GM19452 (cell line): ENCODE data around the gene PCSK5.
A peak's percentile ranks its signal among the peaks of the same experiment; 100 is the strongest.

Source experiments
- ATAC-seq: cut with Tn5 transposase; IDR thresholded peaks from one replicate; pipeline ENCODE4 v1.9.1; 2021; ENCODE audit not compliant: unreplicated experiment

Gene PCSK5

DNA sequence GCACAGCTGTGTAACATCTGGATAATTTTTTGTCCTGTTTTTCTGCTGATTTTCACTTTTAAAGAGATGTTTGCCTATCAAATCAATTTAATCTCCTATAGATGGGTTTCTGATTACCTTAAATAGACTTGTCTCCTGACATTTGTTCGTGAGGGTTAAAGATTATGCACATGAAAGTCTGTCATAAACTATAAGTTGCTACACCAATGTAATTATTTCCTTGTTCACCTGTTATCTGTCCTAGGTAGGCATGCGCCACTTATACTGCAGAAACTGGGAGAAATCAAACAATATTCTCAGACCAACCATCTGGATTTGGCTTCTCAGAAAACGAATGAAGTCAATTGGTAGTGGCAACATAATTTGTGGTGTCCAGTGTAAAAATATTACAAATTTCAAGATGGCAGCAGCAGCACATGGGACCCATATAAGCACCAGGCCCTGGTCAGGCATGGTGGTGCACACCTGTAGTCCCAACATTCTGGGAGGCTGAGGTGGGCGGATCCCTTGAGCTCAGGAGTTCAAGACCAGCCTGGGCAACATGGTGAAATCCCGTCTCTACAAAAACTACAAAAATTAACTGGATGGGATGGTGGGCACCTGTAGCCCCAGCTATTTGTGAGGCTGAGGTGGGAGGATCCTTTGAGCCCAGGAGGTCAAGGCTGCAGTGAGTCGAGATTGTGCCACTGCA, 483.5 kb downstream of the PCSK5 start:
- no peak for ATAC-seq

DNA sequence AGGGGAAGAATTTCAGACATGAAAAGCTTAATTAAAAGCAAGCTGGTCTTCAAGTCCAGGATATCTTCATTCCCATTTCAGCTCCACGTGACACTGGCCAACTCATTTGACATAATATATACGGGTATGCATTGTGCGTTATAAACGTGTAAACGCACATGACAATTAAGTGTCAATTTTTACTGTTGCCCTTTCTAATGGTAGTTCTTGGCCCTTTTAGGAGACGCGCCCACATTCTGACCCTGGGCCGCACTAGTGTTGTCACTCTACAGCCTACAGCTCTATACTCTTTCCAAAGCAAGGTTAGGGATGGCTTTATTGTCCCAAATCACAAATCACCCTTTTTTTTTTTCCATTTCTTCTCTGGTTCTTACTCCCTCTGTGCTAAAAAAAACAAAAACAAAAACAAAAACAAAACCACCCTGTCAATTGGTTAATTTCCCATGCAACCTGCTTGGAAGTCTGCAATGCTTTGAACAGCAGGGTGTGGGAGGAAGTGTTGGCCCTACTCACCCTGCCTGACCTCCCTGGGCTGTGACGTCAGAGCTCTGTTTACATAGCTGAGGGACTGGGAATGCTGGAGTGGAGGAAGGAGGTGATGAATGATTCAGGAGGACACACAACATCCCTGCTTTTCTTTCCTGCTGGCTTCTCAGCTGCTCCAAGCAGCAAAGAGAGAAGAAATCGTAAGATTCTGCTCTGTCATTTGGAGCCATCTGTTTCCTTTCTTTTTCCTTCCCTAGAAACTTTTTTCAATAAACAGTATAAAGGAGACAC, 484.5 kb downstream of the PCSK5 start:
- ATAC-seq: no peak

DNA sequence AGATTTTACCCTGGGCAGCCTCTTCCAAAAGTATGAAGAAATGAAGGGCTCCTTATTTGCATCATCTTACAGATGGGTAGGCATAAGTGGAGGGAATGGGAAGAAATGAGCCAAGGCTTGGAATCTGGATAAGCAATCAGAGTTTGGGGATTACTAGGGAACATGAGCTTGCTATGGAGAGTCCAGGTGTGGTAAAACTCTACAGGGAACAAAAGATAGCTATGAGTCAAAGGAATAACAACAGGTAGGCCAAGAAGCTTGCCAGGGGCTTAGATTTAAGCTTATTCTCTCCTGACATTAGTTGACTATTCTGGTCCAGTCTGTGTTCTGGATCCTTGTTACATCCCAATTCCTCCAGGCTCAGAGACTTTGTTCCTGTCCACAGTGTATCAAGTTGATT, 487.3 kb downstream of the PCSK5 start:
- no peak for ATAC-seq

DNA sequence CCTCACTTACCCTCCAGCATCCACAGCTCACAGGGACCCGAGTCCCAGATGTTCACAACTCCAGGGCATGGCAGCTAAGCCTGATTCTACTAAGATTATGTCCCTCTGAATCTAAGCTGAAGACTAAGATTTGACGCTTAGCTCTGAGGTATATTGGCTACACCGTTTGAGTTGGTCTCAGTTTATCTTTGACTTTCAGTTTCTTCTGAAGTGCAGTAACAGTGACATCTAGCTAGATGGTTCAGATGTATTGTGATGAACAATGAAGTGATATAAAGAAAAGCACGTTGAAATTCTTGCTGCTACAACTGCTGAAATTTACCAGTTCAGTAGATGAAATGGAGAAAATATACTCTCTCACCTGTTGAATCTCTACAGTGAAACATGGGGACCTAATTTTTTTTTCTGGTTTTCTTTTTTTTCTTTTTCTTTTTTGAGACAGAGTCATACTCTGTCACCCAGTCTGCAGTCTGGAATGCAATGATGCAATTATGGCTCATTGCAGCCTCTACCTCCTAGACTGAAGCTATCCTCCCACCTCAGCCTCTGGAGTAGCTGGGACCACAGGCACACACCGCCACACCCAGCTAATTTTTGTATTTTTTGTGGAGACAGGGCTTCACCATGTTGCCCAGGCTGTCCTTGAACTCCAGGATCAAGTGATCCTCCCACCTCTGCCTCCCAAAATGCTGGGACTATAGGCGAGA, 488.0 kb downstream of the PCSK5 start:
- ATAC-seq: no peak

DNA sequence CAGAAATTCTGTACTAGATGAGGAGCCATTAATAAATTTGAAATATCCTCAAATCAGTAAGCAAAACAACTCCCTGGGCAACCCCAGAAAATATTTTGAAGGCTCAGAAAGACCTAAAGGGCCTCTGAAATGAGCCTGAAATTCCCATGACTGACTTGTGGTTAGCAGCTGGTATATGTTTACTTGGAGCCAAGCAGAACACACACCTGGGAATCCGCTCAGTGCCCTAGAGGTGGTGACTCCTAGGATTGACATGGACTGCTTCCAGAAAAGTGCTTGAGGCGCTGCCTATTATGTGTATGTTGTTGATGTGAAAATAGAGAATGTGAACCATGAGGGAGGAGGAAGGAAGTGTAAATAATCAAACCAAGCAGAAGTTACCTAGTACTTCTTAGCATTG, 489.0 kb downstream of the PCSK5 start:
- ATAC-seq: no peak

DNA sequence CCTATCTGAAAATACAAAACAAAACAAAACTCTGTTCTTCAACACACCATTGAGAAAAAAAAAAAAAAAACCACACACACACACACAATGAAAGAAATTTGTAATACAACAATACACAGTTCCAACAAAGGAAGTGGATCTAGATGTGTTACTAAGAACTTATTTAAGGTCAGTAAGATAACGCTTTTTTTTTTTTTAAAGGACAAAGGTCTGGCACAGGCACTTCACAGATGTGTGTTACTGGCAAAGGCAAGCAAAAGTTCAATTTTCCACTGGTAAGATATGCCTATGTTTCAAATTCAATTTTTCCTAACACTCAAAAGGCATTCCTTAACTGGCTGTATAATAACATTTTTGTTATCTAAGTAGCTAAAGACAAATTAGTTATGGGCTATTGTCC, 500.2 kb downstream of the PCSK5 start:
- no peak for ATAC-seq

DNA sequence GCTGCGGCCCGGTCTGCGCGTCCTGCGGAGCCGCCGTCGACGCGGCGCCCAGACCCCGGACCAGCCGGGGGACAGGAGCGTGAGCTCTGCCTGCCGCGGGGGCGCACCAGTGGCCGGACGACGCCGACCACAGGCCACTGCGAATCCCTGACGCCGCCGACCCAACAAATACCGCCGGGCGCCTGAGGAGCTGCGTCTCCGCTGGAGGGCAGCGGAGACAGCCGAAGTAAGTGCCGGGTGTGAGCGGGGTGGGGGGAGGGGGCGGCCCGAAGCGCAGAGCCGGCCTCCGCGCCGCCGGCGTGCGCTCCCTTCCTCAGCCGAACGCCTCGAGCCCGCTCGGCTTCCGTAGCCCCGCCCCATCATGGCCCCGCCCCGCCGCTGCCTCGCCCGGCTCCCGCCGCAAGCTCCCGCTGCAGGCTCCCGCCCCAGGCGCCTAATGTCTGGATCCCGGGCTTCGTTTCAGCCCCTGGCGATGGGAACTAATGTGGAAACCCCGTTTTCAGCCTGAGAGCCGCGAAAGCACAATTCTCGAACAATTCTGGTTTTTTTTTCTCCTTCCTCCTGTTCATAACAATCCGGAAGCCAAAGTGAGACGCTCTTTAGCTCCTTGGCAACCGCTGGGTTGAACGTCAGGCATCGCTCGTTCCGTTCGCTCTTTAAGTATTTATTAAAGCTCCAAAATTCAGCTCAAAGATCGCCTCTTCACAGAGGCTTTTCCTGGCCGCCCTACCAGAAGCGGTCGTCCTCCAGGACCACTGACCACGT, 503.9 kb downstream of the PCSK5 start, which contains the start of gene RFK:
RFK (minus strand) TSS at position 232 of the 765 bp plus-strand sequence. CDS start 255 bp downstream, outside the sequence.
- ATAC-seq: peak; percentile 70

DNA sequence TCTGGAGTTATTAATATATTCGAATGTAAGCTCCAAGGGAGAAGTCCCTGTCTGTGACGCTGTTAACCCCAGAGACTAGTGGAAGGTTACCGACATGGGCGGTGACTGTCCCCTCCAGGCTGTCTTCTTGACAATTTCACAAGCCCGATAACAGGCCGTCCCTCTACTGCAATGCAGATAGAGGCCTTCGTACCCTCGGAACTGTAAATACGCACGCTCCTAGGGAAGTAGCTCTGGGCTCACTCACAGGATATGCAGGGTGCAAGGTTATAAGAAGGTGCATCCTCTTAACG, 504.4 kb downstream of the PCSK5 start:
- peak; percentile 48 for ATAC-seq

DNA sequence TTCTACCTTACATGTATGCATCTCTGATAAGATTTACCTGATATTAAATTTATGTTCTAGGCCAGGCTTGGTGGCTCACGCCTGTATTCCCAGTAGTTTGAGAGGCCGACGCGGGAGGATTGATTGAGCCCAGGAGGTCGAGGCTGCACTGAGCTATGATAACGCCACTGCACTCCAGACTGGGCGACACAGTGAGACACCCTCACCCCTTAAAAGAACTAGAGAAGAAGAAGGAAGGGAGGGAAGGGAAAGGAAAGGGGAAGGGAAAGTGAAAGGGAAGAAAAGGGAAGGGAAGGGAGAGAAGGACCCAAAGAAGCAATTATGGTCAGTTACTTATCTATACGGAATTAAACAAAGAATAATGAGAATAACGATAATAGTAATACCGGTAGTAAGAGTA, 504.9 kb downstream of the PCSK5 start:
- ATAC-seq: no peak

DNA sequence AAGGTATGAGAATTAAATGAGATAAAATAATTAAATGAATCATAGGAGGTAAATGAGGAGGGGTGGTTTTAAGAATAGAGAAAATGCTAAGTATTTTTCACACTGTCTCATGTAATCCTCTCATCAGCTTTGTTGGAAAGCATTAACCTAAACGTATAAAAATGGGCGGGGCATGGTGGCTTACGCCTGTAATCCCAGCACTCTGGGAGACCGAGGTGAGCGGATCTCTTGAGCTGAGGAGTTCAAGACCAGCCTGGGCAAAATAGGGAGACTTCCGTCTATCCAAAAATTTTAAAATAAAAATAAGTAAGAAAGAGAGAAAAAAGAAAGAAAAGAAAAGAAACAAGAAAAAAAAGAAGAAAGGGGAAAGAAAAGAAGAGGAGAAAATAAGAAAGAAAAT, 505.7 kb downstream of the PCSK5 start:
- no peak for ATAC-seq

DNA sequence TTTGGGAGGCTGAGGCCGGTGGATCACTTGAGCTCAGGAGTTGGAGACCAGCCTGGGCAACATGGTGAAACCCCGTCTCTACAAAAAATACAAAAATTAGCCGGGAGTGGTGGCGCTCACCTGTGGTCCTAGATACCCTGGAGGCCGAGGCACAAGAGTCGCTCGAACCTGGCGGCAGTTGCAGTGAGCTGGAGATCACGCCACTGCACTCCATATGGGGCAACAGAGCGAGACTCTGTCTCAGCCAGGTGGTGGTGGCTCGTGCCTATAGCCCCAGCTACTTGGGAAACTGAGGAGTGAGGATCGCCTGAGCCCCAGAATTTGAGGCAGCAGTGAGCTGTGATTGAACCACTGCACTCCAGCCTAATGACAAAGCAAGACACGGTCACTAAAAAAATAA, 506.1 kb downstream of the PCSK5 start:
- ATAC-seq: no peak

DNA sequence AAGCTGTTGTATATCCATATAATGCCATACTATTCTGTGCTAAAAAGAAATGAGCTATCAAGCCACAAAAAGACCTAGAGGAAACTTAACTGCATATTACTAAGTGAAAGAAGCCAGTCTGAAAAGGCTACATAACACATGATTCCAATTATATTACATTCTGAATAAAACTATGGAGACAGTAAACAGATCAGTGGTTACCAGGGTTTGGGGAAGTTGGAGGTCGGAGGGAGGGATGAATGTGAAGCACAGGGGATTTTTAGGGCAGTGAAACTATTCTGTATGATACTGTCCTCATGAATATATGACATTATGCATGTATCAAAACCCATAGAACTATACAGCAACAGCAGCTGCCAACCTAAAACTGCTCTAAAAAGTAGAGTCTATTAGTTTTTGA, 509.4 kb downstream of the PCSK5 start:
- ATAC-seq: no peak

DNA sequence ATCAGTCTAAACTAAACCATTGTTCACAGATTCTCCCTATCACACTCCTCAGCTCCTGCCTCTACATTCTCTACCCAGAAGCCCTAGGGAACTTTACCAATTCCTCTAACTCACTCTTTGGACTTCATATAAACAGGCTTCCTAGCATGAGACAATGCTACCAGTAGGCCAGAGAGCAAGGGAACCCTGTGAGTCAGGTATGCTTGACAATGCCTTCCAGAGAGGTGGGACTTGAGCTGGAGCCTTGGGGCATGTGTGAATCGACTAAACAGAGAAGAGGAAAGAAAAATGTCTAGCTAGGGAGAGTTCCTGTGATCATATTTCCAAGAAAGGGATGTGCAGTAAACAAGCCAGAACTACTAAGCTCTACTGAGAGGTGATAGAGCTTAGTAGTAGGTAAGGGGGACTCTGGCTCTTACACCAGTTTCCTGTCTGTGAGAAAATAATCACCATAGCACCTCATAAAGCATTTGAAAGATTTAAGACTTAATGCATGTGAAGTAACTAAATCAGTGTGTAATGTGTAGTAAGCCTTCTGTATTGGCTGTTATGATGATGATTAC, 510.1 kb downstream of the PCSK5 start:
- no peak for ATAC-seq

DNA sequence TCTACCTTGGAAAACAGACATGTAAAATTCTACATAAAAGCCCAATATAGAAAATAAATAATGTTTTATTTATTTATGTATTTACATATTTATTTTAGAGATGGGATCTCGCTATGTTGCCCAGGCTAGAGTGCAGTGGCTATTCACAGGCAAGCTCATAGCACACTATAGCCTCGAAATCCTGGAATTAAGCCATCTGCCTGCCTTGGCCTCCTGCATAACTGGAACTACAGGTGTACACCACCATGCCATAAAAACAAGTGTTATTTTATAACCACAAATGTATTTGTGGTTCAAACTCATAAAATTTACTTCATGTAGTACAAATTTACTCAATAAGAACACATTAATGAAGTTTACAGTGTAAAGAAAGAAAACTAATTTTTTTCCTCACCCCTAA, 510.7 kb downstream of the PCSK5 start:
- no peak for ATAC-seq

DNA sequence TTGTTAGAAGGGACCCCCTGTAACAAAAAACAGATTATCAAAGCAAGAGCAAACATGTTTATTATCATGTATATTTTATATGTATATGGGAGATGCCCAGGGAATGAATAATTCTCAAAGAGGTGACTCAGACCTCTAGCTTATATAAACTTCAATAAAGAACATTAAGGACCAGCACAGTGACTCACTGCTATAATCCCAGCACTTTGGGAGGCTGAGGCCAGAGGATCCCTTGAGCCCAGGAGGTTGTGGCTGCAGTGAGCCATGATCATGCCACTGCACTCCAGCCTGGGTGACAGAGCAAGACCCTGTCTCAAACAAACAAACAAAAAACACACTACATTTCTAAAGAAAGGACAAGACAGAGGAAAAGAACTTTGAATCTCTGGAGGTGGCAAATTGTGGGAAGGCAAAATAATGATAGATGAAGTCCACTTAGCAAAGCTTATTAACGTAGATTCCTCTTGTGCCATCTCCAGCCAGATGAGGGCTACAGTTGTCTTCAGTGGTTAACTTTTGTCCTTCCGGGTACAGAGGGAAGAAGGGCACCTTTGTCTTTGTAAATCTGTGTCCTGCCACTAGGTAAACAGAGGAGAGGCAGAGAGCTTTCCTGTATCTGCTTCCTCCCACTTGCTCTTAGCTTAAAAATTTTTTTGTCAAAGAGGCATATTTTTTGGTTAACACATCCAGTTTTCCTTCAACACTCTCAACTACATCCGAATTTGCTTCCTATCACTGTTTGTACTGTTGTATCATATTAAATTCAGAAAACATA, 511.3 kb downstream of the PCSK5 start:
- ATAC-seq: no peak

DNA sequence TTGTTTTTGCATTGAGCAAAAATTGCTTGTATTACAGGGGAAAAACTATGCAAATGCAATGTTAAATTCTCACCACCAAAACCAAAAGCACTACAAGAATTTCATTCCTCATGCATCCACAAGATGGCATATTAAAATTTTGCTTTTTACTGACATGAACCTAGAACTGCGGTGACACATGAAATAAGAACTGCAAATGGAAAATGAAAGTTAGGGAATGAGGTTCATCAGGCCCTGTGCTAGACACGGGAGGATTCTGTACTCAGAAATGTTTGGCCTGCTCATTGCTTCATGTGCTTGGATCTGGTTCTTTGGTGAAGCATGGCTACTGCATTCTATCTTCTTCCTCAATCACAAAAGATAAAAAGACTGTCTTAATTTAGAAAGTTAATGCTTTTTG, 512.9 kb downstream of the PCSK5 start:
- ATAC-seq: peak; percentile 89

DNA sequence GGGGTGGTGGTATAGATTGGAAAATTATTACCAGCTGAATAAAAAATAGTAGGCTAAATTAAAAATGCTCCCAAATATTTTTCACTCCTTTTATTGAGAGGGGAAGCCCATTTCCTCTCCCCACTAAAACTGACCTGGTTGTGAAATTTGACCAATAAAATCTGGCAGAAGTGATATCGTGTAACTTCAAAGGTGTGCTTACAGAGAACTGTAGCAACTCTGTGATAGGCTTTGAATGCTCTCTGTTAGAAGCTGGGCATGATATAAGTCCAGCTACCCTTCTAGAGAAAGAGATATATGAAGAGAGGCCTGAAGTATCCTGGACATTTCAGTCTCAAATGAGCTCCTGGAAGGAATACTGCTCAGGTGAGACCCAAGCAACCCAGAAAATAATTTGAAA, 513.9 kb downstream of the PCSK5 start:
- ATAC-seq: no peak

DNA sequence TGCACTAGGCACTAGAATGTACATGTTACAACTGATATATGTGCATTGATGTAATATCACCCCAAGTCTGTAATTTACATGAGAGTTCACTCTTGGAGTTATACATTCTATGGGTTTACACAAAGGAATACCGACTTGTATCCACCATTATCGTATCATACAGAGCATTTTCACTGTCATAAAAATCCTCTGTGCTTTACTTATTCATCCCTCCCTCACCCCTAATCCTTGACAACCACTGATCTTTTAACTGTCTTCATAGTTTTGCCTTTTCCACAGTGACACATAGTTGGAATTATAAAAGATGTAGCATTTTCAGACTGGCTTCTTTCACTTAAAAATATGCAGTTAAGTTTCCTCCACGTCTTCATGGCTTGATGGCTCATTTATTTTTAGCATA, 514.9 kb downstream of the PCSK5 start:
- no peak for ATAC-seq

DNA sequence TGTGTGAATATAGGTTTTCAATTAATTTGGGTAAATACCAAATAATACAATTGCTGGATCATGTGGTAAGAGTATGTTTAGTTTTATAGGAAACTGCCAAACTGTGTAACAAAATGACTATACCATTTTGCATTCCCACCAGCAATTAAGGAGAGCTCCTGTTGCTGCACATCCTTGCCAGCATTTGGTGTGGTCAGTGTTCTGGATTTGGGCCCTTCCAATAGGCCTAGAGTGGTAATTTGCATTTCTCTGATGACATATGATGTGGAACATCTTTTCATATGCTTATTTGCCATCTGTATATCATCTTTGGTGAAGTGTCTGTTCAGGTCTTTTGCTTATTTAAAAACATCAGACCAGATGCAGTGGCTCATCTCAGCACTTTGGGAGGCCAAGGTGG, 515.4 kb downstream of the PCSK5 start:
- no peak for ATAC-seq
